IPS DF 4.7 (cell line): Measurements from ENCODE around the gene SOX13.

Experiments
- DNase-seq: peaks from one replicate; pipeline ENCODE4 v3.0.0-alpha.2; 2013; ENCODE audit warnings: low spot score; ENCODE audit errors: extremely low read depth

The SOX13 gene

GRCh38 chr1:204130178-204130577 is 57.3 kb downstream of the SOX13 start:
- no peak for DNase-seq

GRCh38 chr1:204130981-204131892 is 58.3 kb downstream of the SOX13 start:
- no peak for DNase-seq

GRCh38 chr1:204131978-204132377 is 59.1 kb downstream of the SOX13 start:
- DNase-seq: no peak

- no peak for DNase-seq
These were observed 59.8 kb downstream of the SOX13 start for GRCh38 chr1:204132718-204133117.

GRCh38 chr1:204134103-204134502 is 61.2 kb downstream of the SOX13 start:
- no peak for DNase-seq

GRCh38 chr1:204136814-204137213 is 63.9 kb downstream of the SOX13 start:
- no peak for DNase-seq

- DNase-seq: no peak
These were observed 66.2 kb downstream of the SOX13 start for GRCh38 chr1:204139088-204139487.

GRCh38 chr1:204139952-204140351 is 67.0 kb downstream of the SOX13 start:
- no peak for DNase-seq

GRCh38 chr1:204141131-204141530 is 68.2 kb downstream of the SOX13 start:
- DNase-seq: no peak

GRCh38 chr1:204142032-204142974 is 69.4 kb downstream of the SOX13 start:
- no peak for DNase-seq

- DNase-seq: no peak
These were observed 70.5 kb downstream of the SOX13 start for GRCh38 chr1:204143276-204144041.

- DNase-seq: no peak
These were observed 72.2 kb downstream of the SOX13 start for GRCh38 chr1:204145033-204145504.

GRCh38 chr1:204146309-204146708 is 73.4 kb downstream of the SOX13 start:
- DNase-seq: no peak

- no peak for DNase-seq
These were observed 74.0 kb downstream of the SOX13 start for GRCh38 chr1:204146965-204147364.

GRCh38 chr1:204147406-204148383 is 74.8 kb downstream of the SOX13 start:
- no peak for DNase-seq

GRCh38 chr1:204149107-204149506 is 76.2 kb downstream of the SOX13 start:
- no peak for DNase-seq

- DNase-seq: no peak
These were observed 77.0 kb downstream of the SOX13 start for GRCh38 chr1:204149635-204150565.

- no peak for DNase-seq
These were observed 78.0 kb downstream of the SOX13 start for GRCh38 chr1:204150702-204151551.
